Adipocyte (in vitro differentiated cells): ENCODE results near the gene CIB4.
A peak's percentile ranks its signal among the peaks of the same experiment; 100 is the strongest.

Experiments used
- DNase-seq: peaks from one replicate; pipeline ENCODE4 v3.0.0-alpha.2; 2015; ENCODE audit warnings: low read depth
- H3K27me3 ChIP-seq: replicated peaks from 2 replicates; pipeline ENCODE4 v1.7.0; 2013; ENCODE audit warnings: mild to moderate bottlenecking, low read length, moderate library complexity; ENCODE audit not compliant: control insufficient read depth, insufficient read depth
- H3K36me3 ChIP-seq: 2 replicates; pipeline ENCODE4 v1.7.0; 2013; ENCODE audit warnings: low read length, mild to moderate bottlenecking, moderate library complexity; ENCODE audit not compliant: control insufficient read depth, insufficient read depth, severe bottlenecking
- H3K4me1 ChIP-seq: 2 replicates; pipeline ENCODE4 v1.7.0; 2013; ENCODE audit warnings: mild to moderate bottlenecking, low read length, moderate library complexity; ENCODE audit not compliant: control insufficient read depth, insufficient read depth
- H3K4me3 ChIP-seq: 2 replicates; pipeline ENCODE4 v1.7.0; 2013; ENCODE audit warnings: mild to moderate bottlenecking, low read length, moderate library complexity
- H3K9ac ChIP-seq: 2 replicates; pipeline ENCODE4 v1.7.0; 2013; ENCODE audit warnings: mild to moderate bottlenecking, low read length, moderate library complexity
- H3K9me3 ChIP-seq: 2 replicates; pipeline ENCODE4 v1.7.0; 2013; ENCODE audit warnings: mild to moderate bottlenecking, low read length, moderate library complexity; ENCODE audit not compliant: control insufficient read depth

CIB4 gene

GRCh38 chr2:26650713-26651469 lies 9.7 kb upstream of the CIB4 start:
- Histone ChIP-seq H3K9me3 (no peaks in the 10 kb centered on the region), H3K4me3 (no peak overlapping the region), H3K9ac (peak overlapping the region; percentile 50), H3K36me3 (no peaks in the 10 kb centered on the region), H3K4me1 (peaks cover 45% of the 10 kb centered on the region), H3K27me3 (no peaks in the 10 kb centered on the region)
- no peak for DNase-seq

- Histone ChIP-seq H3K9ac (no peak overlapping the region), H3K27me3 (no peaks in the 10 kb centered on the region), H3K4me1 (peaks cover 45% of the 10 kb centered on the region), H3K9me3 (no peaks in the 10 kb centered on the region), H3K36me3 (no peaks in the 10 kb centered on the region), H3K4me3 (no peak overlapping the region)
- DNase-seq, result no peak
These were observed 9.0 kb upstream of the CIB4 start for GRCh38 chr2:26649992-26650712.

DNA sequence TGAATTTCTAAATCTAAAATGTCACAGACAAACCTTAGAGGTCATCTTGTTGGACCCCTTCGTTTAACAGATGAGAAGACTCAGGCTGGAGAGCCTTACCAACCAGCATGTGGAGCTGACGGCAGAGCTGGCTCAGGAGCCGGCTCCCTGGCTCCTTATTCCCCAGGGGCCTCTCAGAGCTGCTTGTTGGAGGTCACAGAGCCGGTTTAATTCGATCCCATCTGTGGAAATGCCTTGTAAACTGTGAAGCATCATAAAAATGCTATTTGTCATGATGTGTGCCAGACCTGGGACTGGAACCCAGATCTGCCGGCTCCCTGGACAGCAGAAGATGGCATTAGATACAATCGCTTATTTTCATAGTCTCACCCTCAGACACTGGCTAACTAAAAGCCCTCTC lies 8.2 kb upstream of the CIB4 start:
- Histone ChIP-seq H3K4me3 (no peak overlapping the region), H3K36me3 (no peaks in the 10 kb centered on the region), H3K4me1 (peaks cover 45% of the 10 kb centered on the region), H3K9me3 (no peaks in the 10 kb centered on the region), H3K27me3 (no peaks in the 10 kb centered on the region), H3K9ac (no peak overlapping the region)
- DNase-seq, result peak; percentile 24

GRCh38 chr2:26648516-26648915 lies 7.3 kb upstream of the CIB4 start:
- H3K9me3 ChIP-seq, result no peaks in the 10 kb centered on the region
- peaks cover 44% of the 10 kb centered on the region for H3K4me1 ChIP-seq
- no peaks in the 10 kb centered on the region for H3K27me3 ChIP-seq
- no peak overlapping the region for H3K4me3 ChIP-seq
- H3K36me3 ChIP-seq, result no peaks in the 10 kb centered on the region
- H3K9ac ChIP-seq, result no peak overlapping the region
- no peak for DNase-seq

DNA sequence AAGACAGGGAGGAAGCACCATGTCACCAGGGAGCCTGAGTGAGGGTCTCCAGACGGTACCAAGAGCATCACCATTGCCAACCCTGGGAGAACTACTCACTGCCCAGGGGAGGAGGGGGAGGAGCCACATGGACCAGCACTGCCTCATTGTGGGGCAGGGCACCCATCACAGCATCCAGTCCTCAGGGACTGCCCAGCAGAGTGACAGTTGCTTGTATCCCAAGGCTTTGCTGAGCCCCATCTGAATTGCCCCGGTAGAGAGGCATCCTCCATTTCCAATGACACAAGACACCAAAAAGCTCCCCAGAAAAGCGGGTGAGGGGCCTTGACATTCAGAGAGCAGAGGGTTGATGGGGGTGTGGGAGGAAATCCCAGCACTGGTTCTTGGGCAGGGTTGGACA lies 6.8 kb upstream of the CIB4 start:
- Histone ChIP-seq H3K27me3 (peaks cover under 1% of the 10 kb centered on the region), H3K36me3 (no peaks in the 10 kb centered on the region), H3K4me3 (no peak overlapping the region), H3K9ac (no peak overlapping the region), H3K9me3 (no peaks in the 10 kb centered on the region), H3K4me1 (peaks cover 39% of the 10 kb centered on the region)
- no peak for DNase-seq

- H3K4me1 ChIP-seq, result peaks cover 32% of the 10 kb centered on the region
- H3K36me3 ChIP-seq, result no peaks in the 10 kb centered on the region
- H3K4me3 ChIP-seq, result no peak overlapping the region
- peaks cover 9% of the 10 kb centered on the region for H3K27me3 ChIP-seq
- peak; percentile 17 for DNase-seq
- no peaks in the 10 kb centered on the region for H3K9me3 ChIP-seq
- H3K9ac ChIP-seq, result no peak overlapping the region
These were observed 6.0 kb upstream of the CIB4 start for GRCh38 chr2:26646986-26647672.

DNA sequence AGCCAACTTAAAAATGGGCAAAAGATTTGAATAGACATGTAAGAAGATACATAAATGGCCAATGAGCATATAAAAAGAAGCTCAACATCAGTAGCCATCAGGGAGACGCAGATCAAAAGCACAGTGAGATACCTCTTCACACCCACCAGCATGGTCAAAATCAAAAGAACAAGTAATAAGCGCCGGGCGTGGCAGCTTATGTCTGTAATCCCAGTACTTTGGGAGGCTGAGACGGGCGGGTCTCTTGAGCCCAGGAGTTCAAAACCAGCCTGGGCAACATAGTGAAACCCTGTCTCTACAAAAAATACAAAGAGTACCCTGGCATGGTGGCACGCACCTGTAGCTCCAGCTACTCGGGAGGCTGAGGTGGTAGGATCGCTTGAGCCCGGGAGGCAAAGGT lies 4.6 kb upstream of the CIB4 start:
- Histone ChIP-seq H3K9me3 (no peaks in the 10 kb centered on the region), H3K36me3 (no peaks in the 10 kb centered on the region), H3K27me3 (peaks cover 15% of the 10 kb centered on the region), H3K9ac (no peak overlapping the region), H3K4me3 (no peak overlapping the region), H3K4me1 (peaks cover 19% of the 10 kb centered on the region)
- no peak for DNase-seq

- H3K9ac ChIP-seq, result no peak overlapping the region
- DNase-seq, result no peak
- H3K9me3 ChIP-seq, result no peaks in the 10 kb centered on the region
- H3K4me3 ChIP-seq, result no peak overlapping the region
- peaks cover 15% of the 10 kb centered on the region for H3K27me3 ChIP-seq
- H3K4me1 ChIP-seq, result peaks cover 15% of the 10 kb centered on the region
- no peaks in the 10 kb centered on the region for H3K36me3 ChIP-seq
These were observed 3.1 kb upstream of the CIB4 start for GRCh38 chr2:26644188-26644835.

DNA sequence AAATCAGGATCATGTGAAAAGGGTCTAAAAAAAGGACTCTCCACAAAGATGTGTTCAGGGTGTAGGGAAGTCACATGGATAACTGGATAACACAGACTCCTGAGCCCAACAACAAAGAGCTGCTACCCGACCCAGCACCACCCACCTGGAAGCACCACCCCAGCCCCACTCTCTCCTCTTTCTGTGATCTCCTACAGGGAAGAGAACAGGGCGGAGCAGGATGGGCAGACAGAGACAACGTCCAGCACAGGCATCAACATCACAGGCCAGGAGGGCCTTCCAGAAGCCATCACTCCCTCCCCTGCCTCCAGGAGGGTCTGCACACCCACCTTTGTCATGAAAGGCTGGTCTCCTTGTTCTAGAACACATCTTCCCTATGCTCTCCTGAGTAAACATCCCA lies 1.3 kb upstream of the CIB4 start:
- H3K4me1 ChIP-seq, result peaks cover 12% of the 10 kb centered on the region
- no peak overlapping the region for H3K9ac ChIP-seq
- H3K36me3 ChIP-seq, result no peaks in the 10 kb centered on the region
- no peak for DNase-seq
- H3K27me3 ChIP-seq, result peaks cover 24% of the 10 kb centered on the region
- H3K9me3 ChIP-seq, result no peaks in the 10 kb centered on the region
- no peak overlapping the region for H3K4me3 ChIP-seq

- no peak overlapping the region for H3K4me3 ChIP-seq
- H3K4me1 ChIP-seq, result peaks cover 8% of the 10 kb centered on the region
- DNase-seq, result peak; percentile 80
- H3K9me3 ChIP-seq, result no peaks in the 10 kb centered on the region
- peaks cover 32% of the 10 kb centered on the region for H3K27me3 ChIP-seq
- H3K9ac ChIP-seq, result no peak overlapping the region
- no peaks in the 10 kb centered on the region for H3K36me3 ChIP-seq
These were observed 828 bp downstream of the CIB4 start for GRCh38 chr2:26640331-26640745.

- Histone ChIP-seq H3K9me3 (no peaks in the 10 kb centered on the region), H3K4me1 (peaks cover 8% of the 10 kb centered on the region), H3K9ac (no peak overlapping the region), H3K27me3 (peaks cover 36% of the 10 kb centered on the region), H3K4me3 (no peak overlapping the region), H3K36me3 (no peaks in the 10 kb centered on the region)
- no peak for DNase-seq
These were observed 1.4 kb downstream of the CIB4 start for GRCh38 chr2:26639685-26640243.
